GM21786 (cell line): Measurements from ENCODE around the gene TGM4.

ENCODE experiments used
- ATAC-seq: cut with Tn5 transposase; IDR thresholded peaks from one replicate; pipeline ENCODE4 v1.9.1; 2021; ENCODE audit not compliant: unreplicated experiment

Gene TGM4

GRCh38 chr3:44950275-44950734 lies 75.9 kb downstream of the TGM4 start:
- ATAC-seq, result no peak

DNA sequence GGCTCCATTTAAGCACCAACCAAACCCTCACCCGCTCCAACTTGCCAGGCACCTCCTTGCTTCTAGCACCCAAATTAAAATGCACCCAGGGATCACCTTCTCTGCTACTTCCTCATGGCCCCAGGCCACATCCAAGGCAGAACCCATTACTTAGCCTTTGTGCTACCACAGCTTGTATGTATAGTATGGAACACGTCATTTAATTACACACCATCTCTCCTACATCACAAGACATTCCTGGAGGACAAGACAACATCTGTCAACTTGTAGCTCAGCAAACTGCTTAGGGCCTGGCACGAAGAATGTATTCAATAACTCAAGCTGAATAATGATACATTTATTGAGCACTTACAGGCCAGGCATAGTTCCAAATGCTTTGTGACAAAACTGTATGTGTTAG lies 78.3 kb downstream of the TGM4 start:
- no peak for ATAC-seq

DNA sequence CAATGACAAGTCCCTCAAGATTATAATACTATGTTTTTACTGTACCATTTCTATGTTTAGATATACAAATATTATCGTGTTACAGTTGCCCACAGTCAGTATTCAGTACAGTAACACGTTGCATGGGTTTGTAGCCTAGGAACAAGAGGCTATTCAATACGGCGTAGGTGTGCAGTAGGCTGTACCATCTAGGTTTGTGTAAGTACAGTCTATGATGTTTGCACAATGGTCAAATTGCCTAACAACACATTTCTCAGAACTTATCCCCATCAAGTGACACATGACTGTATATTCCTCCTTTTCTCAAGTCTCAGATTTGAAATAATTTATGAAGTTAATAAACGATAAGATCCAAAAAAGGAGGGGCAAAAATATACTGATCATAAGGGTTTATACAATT lies 79.9 kb downstream of the TGM4 start:
- no peak for ATAC-seq

DNA sequence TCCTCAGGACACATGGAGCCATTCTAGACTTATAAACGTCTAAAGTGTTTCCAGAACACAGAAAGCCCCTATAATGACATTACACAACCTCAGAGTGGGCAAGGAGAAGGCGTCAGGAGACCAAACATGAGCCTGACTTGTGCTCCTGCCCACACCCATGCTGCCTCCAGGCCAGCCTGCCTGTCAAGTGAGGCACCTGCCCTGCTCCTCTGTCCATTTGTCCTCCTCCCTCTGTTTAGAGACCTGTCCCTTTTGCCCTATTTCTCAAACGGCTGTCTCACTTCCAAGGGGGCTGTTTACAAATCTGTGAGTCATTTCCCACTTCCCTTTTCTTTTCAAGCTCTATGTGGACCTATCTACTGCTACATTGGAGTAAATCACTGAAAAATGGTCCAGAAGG lies 80.6 kb downstream of the TGM4 start:
- peak; percentile 84 for ATAC-seq

DNA sequence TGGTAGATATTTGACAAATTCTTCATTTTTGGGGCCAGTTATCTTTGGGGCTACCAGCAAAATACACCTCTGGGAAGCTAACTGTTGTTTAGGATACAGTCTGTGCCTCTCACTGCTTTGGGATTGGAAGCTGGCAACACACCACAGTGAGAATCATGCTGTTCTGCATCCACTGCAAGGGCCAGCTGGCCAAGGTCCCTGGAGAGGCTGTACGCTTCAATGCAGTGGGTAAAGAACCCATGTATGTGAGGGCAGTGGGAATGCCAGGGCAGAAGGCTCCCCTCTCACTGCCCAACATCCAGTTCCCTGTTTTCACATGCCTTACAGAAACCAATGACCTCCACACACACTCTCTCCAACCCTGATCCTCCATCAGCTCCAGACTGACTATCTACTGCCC lies 81.5 kb downstream of the TGM4 start:
- ATAC-seq, result no peak

DNA sequence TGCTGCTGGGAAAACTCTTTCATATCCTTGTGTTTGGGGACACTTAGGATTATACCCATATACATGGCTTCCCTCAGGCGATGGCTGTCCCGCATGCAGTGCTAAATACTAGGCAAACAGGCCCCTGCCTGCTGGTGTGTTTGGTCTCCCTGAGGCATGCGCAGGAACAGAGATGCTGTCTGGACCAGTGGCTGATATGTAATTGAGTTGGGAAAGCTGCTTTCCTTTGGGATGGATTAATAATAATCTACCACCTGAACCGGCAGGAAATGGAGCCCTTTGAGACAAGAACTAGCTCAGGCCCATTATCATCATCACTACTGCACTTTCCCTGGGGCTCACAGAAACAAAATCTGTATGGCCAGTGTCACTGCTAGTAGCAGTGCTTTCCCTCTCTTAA lies 83.6 kb downstream of the TGM4 start:
- no peak for ATAC-seq

DNA sequence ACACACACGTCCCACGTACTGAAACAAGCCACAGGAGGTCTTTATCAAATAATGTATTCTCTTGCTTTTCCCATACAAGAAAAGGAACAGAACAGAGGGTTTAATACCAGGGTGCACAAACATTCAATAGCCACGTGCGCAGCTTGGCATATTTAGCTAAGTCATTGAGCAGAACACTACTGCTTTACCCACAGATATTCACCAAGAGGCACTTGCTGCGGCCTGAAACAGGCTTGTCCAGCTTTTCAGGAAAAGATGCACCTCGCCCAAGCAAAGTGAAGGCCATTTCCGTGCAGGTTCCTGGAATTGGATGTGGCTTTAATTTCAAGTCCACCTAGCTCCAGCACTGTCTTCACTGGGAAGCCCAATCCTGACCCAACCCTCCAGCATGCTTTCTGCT lies 84.0 kb downstream of the TGM4 start:
- ATAC-seq, result no peak

GRCh38 chr3:44960387-44961026 lies 86.1 kb downstream of the TGM4 start:
- ATAC-seq, result peak; percentile 46

DNA sequence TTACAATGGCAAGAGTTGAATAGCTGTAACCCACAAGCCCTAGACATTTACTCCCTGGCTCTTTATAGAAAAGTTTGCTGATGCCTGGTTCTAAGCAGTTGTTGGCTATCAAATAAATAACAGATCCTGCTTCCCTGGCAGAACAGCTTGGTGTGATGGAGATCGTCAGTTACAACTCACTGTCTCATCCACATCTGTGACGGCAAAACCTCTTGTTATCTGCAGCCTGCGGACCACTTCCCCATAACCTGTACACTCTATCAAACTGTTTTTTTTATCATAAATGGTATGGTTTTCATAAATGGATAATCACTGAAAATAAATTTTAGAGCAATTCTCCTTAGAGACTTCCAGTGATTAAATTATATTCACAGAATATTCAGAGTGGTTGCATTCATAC lies 87.5 kb downstream of the TGM4 start:
- ATAC-seq, result no peak

DNA sequence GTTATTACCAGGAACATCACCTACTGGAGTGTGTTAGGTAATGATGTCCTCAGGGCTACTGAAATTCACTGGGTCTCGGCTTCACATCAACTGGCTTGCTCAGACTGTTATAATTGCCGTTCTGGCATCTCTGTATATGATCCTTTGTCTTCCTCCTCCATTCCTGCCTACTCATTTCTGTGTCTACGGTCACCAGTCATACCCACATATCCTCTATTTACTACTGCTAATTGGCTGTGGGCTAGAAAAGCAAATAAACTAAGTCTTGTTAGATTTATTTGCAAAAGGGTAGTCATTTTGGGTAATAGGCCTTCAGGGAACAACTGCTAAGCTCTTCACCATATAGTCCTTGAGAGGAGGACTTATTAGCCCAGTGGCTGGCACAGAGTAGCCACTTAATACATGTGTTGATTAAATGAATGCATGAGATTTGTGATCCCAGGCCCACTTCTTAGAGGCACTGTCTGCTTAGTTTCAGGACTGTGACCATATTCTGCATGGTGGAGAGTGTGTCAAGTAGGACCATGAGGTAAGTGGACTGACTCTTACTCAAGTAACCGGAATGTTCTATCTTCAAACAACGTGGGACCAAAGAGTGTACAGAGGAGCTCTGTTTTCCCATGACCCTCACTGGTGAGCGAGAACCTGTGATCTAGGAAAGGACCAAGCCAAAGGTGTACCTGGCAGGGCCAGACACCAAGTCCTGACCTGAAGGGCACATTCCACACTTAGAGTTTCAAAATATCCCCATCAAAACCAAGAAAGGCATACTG lies 88.4 kb downstream of the TGM4 start:
- no peak for ATAC-seq

- no peak for ATAC-seq
Observed at GRCh38 chr3:44963571-44964325, 89.3 kb downstream of the TGM4 start.
